GM12873 (cell line): ENCODE measurements around the gene DYNC1I1.

Experiments
- CTCF ChIP-seq: IDR thresholded peaks from 2 replicates; pipeline ENCODE4 v1.5.1; 2012; ENCODE audit warnings: low read depth, mild to moderate bottlenecking, moderate library complexity, low read length, control low read depth; ENCODE audit not compliant: insufficient read depth; ENCODE audit errors: missing control alignments

The DYNC1I1 gene

GRCh38 chr7:95951531-95951930 lies 179.2 kb downstream of the DYNC1I1 start:
- TF ChIP-seq CTCF = no peak

- no peak for TF ChIP-seq CTCF
Observed at GRCh38 chr7:95951997-95952795, 179.8 kb downstream of the DYNC1I1 start.

GRCh38 chr7:95952851-95953250 lies 180.5 kb downstream of the DYNC1I1 start:
- TF ChIP-seq CTCF = no peak

- TF ChIP-seq CTCF = no peak
Observed at GRCh38 chr7:95955748-95956147, 183.4 kb downstream of the DYNC1I1 start.

GRCh38 chr7:95957510-95957909 lies 185.2 kb downstream of the DYNC1I1 start:
- no peak for TF ChIP-seq CTCF

GRCh38 chr7:95960706-95961244 lies 188.4 kb downstream of the DYNC1I1 start:
- no peak for TF ChIP-seq CTCF

GRCh38 chr7:95963446-95963990 lies 191.2 kb downstream of the DYNC1I1 start:
- TF ChIP-seq CTCF = no peak
